Progenitor cell of endocrine pancreas (in vitro differentiated cells): Measurements from ENCODE around the gene THAP10. TPM values are rescaled to one million over a fixed set of nuclear protein-coding genes. Genes with fewer than 3 reads are reported as not detected.
"Not testable (repeated sequence)": the region's sequence is repeated elsewhere in the genome, so short reads cannot be mapped to it uniquely, and the experiment has no call there.

Experiments used
- DNase-seq: peaks from one replicate; pipeline ENCODE4 v3.0.0; 2021; ENCODE audit warnings: low spot score; ENCODE audit not compliant: unreplicated experiment
- H3K27ac Mint-ChIP-seq: 2 replicates; pipeline ENCODE4 v1.8.0; 2021; ENCODE audit warnings: mild to moderate bottlenecking, moderate library complexity, mixed read lengths
- H3K27me3 Mint-ChIP-seq: 2 replicates; pipeline ENCODE4 v1.8.0; 2021; ENCODE audit warnings: mixed read lengths
- H3K36me3 Mint-ChIP-seq: 2 replicates; pipeline ENCODE4 v1.8.0; 2022; ENCODE audit warnings: mixed read lengths; ENCODE audit not compliant: insufficient read depth
- H3K4me1 Mint-ChIP-seq: 2 replicates; pipeline ENCODE4 v1.8.0; 2021; ENCODE audit warnings: low read depth, mixed read lengths
- H3K4me3 Mint-ChIP-seq: 2 replicates; pipeline ENCODE4 v1.8.0; 2021; ENCODE audit warnings: low read depth, mild to moderate bottlenecking, moderate library complexity, mixed read lengths
- H3K9me3 Mint-ChIP-seq: 2 replicates; pipeline ENCODE4 v1.8.0; 2021; ENCODE audit warnings: low read depth, mixed read lengths
- total RNA-seq: library from RNA; stranded (reverse); gene quantifications from 2 replicates; pipeline ENCODE4 v1.2.1, GENCODE V29; 2021
- TF ChIP-seq, protein P1 (sequence below): fragments of 200-600 bp; sonication (generic); IDR thresholded peaks from one replicate; pipeline ENCODE4 v1.5.0; 2021; ENCODE audit warnings: antibody characterized with exemption, mild to moderate bottlenecking; ENCODE audit not compliant: unreplicated experiment

THAP10 gene
- total RNA-seq, 1 donor from 2014 or later, result 4.5 TPM

DNA sequence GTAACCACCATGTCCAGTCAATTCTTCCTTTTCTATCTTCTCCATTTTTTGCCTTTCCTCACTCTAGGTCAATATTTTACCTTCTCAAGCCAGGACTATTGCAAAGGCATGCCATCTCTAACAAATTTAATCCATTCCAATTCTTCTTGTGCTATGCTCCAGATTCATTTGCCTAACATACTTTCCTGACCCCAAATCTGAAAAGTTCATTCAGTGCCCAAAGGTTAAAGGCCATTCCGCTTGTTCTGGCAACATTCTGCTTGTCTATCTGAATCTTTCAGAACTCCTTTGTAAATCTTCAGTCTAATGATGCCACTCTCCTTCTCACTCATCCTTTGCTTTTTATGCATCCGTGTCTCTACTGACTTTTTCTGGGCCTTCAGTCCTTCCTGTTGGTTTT is 15.6 kb downstream of the THAP10 start:
- H3K4me1 Mint-ChIP-seq, result peaks cover 2% of the 10 kb centered on the region
- TF ChIP-seq, protein P1, sequence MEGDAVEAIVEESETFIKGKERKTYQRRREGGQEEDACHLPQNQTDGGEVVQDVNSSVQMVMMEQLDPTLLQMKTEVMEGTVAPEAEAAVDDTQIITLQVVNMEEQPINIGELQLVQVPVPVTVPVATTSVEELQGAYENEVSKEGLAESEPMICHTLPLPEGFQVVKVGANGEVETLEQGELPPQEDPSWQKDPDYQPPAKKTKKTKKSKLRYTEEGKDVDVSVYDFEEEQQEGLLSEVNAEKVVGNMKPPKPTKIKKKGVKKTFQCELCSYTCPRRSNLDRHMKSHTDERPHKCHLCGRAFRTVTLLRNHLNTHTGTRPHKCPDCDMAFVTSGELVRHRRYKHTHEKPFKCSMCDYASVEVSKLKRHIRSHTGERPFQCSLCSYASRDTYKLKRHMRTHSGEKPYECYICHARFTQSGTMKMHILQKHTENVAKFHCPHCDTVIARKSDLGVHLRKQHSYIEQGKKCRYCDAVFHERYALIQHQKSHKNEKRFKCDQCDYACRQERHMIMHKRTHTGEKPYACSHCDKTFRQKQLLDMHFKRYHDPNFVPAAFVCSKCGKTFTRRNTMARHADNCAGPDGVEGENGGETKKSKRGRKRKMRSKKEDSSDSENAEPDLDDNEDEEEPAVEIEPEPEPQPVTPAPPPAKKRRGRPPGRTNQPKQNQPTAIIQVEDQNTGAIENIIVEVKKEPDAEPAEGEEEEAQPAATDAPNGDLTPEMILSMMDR, result no peak
- no peak overlapping the region for H3K27ac Mint-ChIP-seq

DNA sequence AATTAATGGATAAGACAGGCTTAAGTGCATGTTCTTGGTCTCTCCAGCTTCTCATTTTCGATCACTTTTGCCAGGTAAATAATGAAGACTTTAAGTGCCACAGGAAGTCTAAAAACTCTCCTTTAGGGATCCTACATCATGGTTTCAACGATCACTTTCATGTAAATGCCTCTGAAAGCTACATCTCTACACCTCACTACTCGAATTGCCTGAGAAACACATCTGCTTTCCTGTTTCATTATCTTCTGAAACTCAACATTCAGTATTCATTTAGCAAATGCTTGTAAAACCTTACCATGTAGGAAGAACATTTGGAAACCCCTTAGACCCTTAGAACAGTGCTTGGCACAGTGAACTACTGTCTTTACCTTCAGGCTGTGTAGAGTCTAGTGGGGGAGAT is 16.2 kb downstream of the THAP10 start:
- Mint-ChIP-seq H3K4me3 (no peak overlapping the region), H3K36me3 (peaks cover 1% of the 10 kb centered on the region), H3K9me3 (peaks cover 9% of the 10 kb centered on the region), H3K27me3 (no peaks in the 10 kb centered on the region), H3K27ac (no peak overlapping the region), H3K4me1 (peaks cover 2% of the 10 kb centered on the region)
- TF ChIP-seq, protein P1, result no peak
- no peak for DNase-seq

More for the DNA sequence above, 15.6 kb downstream of the THAP10 start:
- H3K27me3 Mint-ChIP-seq, result no peaks in the 10 kb centered on the region
- H3K9me3 Mint-ChIP-seq, result peaks cover 9% of the 10 kb centered on the region
- H3K4me3 Mint-ChIP-seq, result no peak overlapping the region
- no peak for DNase-seq
- H3K36me3 Mint-ChIP-seq, result peaks cover 1% of the 10 kb centered on the region

DNA sequence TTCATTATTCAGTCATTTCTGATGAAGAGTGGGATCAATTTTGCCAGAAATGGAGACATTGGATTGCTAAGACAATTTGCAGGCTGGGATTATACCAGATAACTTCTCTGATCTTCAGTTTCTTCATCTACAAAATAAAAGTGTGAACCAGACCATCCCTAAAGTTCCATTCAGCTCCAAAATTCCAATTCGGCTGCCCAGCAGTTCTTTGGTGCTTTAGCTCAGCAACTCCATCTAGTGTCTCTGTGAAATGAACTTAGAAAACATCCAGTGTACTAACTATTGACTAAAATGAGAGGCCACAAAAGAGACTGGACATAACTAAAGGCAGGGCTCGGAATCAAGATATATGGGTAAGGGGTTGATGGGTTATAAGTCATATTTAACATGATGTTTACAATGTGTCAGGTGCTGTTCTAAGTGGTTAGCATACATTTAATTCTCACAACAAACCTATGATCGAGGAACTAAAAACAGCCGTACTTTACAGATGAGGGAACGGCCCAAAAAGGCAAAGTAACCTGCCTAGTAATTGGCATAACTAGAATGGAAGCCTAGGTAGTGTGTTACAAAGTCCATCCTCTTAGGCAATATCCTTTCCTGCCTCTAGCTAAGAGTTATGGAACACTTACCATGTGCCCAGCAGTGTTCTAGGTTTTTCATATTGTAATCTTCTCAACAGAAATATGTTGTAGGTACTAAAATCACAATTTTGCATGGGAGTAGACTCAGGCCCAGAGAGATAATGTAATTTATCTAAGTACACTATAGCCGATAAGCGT is 17.0 kb downstream of the THAP10 start:
- Mint-ChIP-seq H3K9me3 (peaks cover 9% of the 10 kb centered on the region), H3K4me1 (peaks cover 2% of the 10 kb centered on the region), H3K4me3 (no peak overlapping the region), H3K27me3 (no peaks in the 10 kb centered on the region), H3K27ac (no peak overlapping the region), H3K36me3 (peaks cover 3% of the 10 kb centered on the region)
- no peak for DNase-seq
- TF ChIP-seq, protein P1, result peak; percentile 34

DNA sequence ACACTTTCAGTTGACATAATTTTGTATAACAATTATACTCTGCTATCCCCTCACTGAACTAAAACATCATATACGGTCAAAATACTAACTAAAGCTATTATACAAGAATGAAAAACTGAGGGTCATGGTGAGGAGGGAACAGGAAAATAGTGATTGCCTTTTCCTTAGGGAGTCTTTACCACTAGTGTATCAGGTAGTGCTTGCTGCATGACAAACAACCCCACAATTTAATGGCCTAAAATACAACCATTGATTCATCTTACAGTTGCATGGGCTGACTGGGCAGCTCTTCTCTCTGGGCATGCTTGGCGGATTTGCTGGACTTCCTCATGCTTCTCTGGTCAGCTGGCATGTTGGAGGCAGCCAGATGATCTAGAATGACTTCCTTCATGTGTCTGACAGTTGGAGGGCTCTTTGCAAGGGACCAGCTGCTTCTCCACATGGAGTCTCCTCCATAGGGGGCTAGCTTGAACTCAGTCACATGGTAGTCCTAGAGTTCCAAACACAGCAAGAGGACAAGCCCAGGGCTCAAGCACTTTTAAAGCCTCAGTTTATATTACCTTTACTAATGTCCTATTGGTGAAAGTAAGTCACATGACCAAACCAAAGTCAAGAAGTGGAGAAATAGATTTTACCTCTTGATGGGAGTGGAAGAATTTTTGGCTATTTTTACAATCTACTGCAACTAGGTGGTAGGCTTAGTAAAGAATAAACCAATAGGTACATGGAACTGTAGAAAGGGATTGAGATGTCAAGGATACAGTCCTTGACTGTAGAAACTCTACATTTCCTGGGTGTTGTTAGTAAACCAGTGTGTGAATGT is 18.8 kb downstream of the THAP10 start:
- Mint-ChIP-seq H3K4me3 (no peak overlapping the region), H3K4me1 (peaks cover 2% of the 10 kb centered on the region), H3K9me3 (peaks cover 9% of the 10 kb centered on the region), H3K36me3 (peaks cover 3% of the 10 kb centered on the region), H3K27ac (no peak overlapping the region), H3K27me3 (no peaks in the 10 kb centered on the region)
- DNase-seq, result no peak
- TF ChIP-seq, protein P1, result no peak

DNA sequence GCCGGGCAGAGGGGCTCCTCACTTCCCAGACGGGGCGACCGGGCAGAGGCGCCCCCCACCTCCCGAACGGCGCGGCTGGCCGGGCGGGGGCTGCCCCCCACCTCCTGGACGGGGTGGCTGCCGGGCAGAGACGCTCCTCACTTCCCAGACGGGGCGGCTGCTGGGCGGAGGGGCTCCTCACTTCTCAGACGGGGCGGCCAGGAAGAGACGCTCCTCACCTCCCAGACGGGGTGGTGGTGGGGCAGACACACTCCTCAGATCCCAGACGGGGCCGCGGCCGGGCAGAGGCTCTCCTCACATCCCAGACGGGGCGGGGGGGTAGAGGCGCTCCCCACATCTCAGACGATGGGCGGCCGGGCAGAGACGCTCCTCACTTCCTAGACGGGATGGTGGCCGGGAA is 20.7 kb downstream of the THAP10 start:
- H3K4me3 Mint-ChIP-seq, H3K4me1 Mint-ChIP-seq, H3K36me3 Mint-ChIP-seq, DNase-seq, H3K27me3 Mint-ChIP-seq, H3K9me3 Mint-ChIP-seq, H3K27ac Mint-ChIP-seq: not testable (repeated sequence)
